ENCODE data around the gene PDSS1.

The PDSS1 gene

DNA sequence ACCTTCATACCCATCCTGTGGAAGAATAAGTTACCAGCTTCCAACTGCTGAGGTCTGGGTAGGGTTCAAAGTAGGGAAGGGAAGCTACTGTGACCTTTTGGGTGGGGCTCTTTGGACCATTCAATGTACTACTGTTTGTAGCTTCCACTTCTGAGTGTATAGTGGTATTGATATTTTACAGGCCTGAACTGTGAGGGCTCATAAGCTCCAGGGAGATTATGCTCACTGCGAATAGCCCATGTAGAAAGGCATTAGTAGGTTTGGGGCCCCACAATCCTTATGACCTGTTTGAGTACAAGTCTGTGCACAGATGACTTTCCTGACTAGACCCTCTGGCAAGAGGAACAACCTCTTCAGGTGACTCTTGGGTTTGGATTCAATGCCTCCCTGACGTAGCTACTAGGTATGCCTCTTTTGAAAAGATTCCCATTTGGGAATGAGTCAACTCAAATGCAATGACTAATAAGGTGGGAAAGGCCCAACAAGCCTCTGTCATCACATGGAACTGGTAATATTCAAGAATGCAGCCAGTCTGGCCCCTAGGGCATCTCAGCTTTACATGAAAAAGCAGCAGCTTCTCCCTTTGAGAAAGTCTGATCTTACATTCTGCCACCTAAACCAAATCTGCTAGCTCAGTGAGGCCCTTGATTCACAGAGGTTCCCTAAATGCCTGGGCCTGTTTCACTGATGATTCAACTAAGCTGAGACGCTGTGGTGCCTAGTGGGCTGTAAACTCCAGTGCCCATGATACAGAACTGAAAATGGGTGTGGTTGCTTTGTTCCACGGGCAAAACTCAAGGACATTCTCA, 83.5 kb downstream of the PDSS1 start:
- TF ChIP-seq TCF12 (IDR thresholded peaks at IDR 0.05; ENCODE audit: low read depth) (no peak), TEAD4 (IDR thresholded peaks at IDR 0.05) (no peak), CEBPB (IDR thresholded peaks at IDR 0.05) (no peak), FOXM1 (IDR thresholded peaks at IDR 0.05; ENCODE audit: borderline replicate concordance, low read depth) (no peak), RAD21 (IDR thresholded peaks at IDR 0.05; ENCODE audit: low read depth) (no peak), YY1 (IDR thresholded peaks at IDR 0.05; ENCODE audit: low read depth) (no peak), CREB1 (IDR thresholded peaks at IDR 0.05; ENCODE audit: low read depth) (no peak), EP300 (IDR thresholded peaks at IDR 0.05; ENCODE audit: borderline replicate concordance) (no peak), MAX (IDR thresholded peaks at IDR 0.05) (no peak), EGR1 (IDR thresholded peaks at IDR 0.05) (no peak), NFIC (IDR thresholded peaks at IDR 0.05) (no peak)
- TF ChIP-seq, protein P1, sequence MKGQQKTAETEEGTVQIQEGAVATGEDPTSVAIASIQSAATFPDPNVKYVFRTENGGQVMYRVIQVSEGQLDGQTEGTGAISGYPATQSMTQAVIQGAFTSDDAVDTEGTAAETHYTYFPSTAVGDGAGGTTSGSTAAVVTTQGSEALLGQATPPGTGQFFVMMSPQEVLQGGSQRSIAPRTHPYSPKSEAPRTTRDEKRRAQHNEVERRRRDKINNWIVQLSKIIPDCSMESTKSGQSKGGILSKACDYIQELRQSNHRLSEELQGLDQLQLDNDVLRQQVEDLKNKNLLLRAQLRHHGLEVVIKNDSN (IDR thresholded peaks at IDR 0.05) = no peak

- TF ChIP-seq EGR1 (IDR thresholded peaks at IDR 0.05) = no peak
- TF ChIP-seq CREB1 (IDR thresholded peaks at IDR 0.05; ENCODE audit: low read depth) = no peak
- no peak for TF ChIP-seq CEBPB (IDR thresholded peaks at IDR 0.05)
- TF ChIP-seq ZBTB7A (IDR thresholded peaks at IDR 0.05; ENCODE audit: low read depth) = no peak
- TF ChIP-seq TAF1 (IDR thresholded peaks at IDR 0.05; ENCODE audit: low read depth) = no peak
- TF ChIP-seq TEAD4 (IDR thresholded peaks at IDR 0.05) = no peak
Observed at GRCh38 chr10:26781797-26782196, 84.3 kb downstream of the PDSS1 start.

GRCh38 chr10:26787362-26787761, 89.9 kb downstream of the PDSS1 start:
- TF ChIP-seq CREB1 (IDR thresholded peaks at IDR 0.05; ENCODE audit: low read depth) = no peak
- no peak for TF ChIP-seq FOXM1 (IDR thresholded peaks at IDR 0.05; ENCODE audit: borderline replicate concordance, low read depth)
- no peak for TF ChIP-seq EGR1 (IDR thresholded peaks at IDR 0.05)
- TF ChIP-seq, protein P2, sequence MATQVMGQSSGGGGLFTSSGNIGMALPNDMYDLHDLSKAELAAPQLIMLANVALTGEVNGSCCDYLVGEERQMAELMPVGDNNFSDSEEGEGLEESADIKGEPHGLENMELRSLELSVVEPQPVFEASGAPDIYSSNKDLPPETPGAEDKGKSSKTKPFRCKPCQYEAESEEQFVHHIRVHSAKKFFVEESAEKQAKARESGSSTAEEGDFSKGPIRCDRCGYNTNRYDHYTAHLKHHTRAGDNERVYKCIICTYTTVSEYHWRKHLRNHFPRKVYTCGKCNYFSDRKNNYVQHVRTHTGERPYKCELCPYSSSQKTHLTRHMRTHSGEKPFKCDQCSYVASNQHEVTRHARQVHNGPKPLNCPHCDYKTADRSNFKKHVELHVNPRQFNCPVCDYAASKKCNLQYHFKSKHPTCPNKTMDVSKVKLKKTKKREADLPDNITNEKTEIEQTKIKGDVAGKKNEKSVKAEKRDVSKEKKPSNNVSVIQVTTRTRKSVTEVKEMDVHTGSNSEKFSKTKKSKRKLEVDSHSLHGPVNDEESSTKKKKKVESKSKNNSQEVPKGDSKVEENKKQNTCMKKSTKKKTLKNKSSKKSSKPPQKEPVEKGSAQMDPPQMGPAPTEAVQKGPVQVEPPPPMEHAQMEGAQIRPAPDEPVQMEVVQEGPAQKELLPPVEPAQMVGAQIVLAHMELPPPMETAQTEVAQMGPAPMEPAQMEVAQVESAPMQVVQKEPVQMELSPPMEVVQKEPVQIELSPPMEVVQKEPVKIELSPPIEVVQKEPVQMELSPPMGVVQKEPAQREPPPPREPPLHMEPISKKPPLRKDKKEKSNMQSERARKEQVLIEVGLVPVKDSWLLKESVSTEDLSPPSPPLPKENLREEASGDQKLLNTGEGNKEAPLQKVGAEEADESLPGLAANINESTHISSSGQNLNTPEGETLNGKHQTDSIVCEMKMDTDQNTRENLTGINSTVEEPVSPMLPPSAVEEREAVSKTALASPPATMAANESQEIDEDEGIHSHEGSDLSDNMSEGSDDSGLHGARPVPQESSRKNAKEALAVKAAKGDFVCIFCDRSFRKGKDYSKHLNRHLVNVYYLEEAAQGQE (IDR thresholded peaks at IDR 0.05; ENCODE audit: low read depth) = no peak
- TF ChIP-seq ZBTB7A (IDR thresholded peaks at IDR 0.05; ENCODE audit: low read depth) = no peak

DNA sequence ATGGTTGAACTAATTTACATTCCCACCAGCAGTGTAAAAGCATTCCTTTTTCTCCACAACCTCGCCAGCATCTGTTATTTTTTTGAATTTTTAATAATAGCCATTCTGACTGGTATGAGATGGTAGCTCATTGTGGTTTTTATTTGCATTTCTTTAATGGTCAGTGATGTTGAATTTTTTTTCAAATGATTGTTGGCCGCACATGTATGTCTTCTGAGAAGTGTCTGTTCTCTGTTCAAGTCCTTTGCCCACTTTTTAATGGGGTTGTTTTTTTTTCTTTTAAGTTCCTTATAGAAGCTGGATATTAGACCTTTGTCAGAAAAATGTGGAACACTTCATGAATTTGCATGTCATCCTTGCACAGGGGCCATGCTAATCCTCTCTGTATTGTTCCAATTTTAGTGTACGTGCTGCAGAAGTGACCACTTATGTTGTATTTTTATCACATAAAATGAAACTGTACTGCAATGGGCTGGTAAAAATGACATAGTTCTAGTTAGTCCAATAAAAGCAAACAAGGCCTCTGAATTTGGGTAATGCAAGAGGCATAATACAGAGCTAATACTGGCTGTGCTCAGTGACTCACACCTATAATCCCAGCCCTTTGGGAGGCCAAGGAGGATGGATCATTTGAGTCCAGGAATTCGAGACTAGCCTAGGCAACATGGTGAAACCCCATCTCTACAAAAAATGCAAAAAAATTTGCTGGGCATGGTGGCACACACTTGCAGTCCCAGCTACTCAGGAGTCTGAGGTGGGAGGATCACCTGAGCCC, 92.9 kb downstream of the PDSS1 start:
- TF ChIP-seq ZBTB7A (IDR thresholded peaks at IDR 0.05; ENCODE audit: low read depth) (no peak), YY1 (IDR thresholded peaks at IDR 0.05; ENCODE audit: low read depth) (no peak), CEBPB (IDR thresholded peaks at IDR 0.05) (no peak), CREB1 (IDR thresholded peaks at IDR 0.05; ENCODE audit: low read depth) (no peak), TEAD4 (IDR thresholded peaks at IDR 0.05) (no peak), MAX (IDR thresholded peaks at IDR 0.05) (no peak), FOXM1 (IDR thresholded peaks at IDR 0.05; ENCODE audit: borderline replicate concordance, low read depth) (no peak), NFIC (IDR thresholded peaks at IDR 0.05) (no peak), TCF12 (IDR thresholded peaks at IDR 0.05; ENCODE audit: low read depth) (no peak), TAF1 (IDR thresholded peaks at IDR 0.05; ENCODE audit: low read depth) (no peak), EGR1 (IDR thresholded peaks at IDR 0.05) (no peak), RAD21 (IDR thresholded peaks at IDR 0.05; ENCODE audit: low read depth) (no peak), EP300 (IDR thresholded peaks at IDR 0.05; ENCODE audit: borderline replicate concordance) (no peak)
- TF ChIP-seq, protein P2 (IDR thresholded peaks at IDR 0.05; ENCODE audit: low read depth) = no peak
- TF ChIP-seq, protein P1 (IDR thresholded peaks at IDR 0.05) = no peak

GRCh38 chr10:26792758-26793495, 95.4 kb downstream of the PDSS1 start:
- TF ChIP-seq TEAD4 (IDR thresholded peaks at IDR 0.05) (no peak), MAX (IDR thresholded peaks at IDR 0.05) (no peak), EGR1 (IDR thresholded peaks at IDR 0.05) (no peak), NFIC (IDR thresholded peaks at IDR 0.05) (no peak), CEBPB (IDR thresholded peaks at IDR 0.05) (no peak), RAD21 (IDR thresholded peaks at IDR 0.05; ENCODE audit: low read depth) (no peak), EP300 (IDR thresholded peaks at IDR 0.05; ENCODE audit: borderline replicate concordance) (no peak), ZBTB7A (IDR thresholded peaks at IDR 0.05; ENCODE audit: low read depth) (no peak), CREB1 (IDR thresholded peaks at IDR 0.05; ENCODE audit: low read depth) (no peak), TAF1 (IDR thresholded peaks at IDR 0.05; ENCODE audit: low read depth) (no peak)
- TF ChIP-seq, protein P2 (IDR thresholded peaks at IDR 0.05; ENCODE audit: low read depth) = no peak

Data from Ishikawa (cell line).